Astrocyte of the cerebellum (primary cell): ENCODE data around the gene MSANTD2.

Experiments
- DNase-seq: peaks from one replicate; pipeline ENCODE4 v3.0.0-alpha.2; 2011; ENCODE audit warnings: low read depth
- H3K4me3 ChIP-seq: 2 replicates; pipeline ENCODE4 v1.5.1; 2011; ENCODE audit warnings: mild to moderate bottlenecking, low read depth, low read length, moderate library complexity
- in situ Hi-C: cut with HindIII; loops from 2 replicates; pipeline ENCODE4 v1.10.0; 2017; ENCODE audit warnings: low sequenced_read_pairs
- TF ChIP-seq, protein P1 (sequence below): IDR thresholded peaks from 2 replicates; pipeline ENCODE4 v1.5.1; 2012; ENCODE audit warnings: low read length, low read depth, moderate library complexity, mild to moderate bottlenecking; ENCODE audit errors: missing control alignments

MSANTD2 gene

GRCh38 chr11:124841201-124841600, 41.0 kb upstream of the MSANTD2 start:
- no peak overlapping the region for H3K4me3 ChIP-seq
- TF ChIP-seq, protein P1, sequence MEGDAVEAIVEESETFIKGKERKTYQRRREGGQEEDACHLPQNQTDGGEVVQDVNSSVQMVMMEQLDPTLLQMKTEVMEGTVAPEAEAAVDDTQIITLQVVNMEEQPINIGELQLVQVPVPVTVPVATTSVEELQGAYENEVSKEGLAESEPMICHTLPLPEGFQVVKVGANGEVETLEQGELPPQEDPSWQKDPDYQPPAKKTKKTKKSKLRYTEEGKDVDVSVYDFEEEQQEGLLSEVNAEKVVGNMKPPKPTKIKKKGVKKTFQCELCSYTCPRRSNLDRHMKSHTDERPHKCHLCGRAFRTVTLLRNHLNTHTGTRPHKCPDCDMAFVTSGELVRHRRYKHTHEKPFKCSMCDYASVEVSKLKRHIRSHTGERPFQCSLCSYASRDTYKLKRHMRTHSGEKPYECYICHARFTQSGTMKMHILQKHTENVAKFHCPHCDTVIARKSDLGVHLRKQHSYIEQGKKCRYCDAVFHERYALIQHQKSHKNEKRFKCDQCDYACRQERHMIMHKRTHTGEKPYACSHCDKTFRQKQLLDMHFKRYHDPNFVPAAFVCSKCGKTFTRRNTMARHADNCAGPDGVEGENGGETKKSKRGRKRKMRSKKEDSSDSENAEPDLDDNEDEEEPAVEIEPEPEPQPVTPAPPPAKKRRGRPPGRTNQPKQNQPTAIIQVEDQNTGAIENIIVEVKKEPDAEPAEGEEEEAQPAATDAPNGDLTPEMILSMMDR, result no peak
- in situ Hi-C loops, result no loop called here
- DNase-seq, result no peak

- no peak for DNase-seq
- no peak overlapping the region for H3K4me3 ChIP-seq
- in situ Hi-C loops, result no loop called here
- TF ChIP-seq, protein P1, result no peak
Observed at GRCh38 chr11:124840666-124841065, 40.5 kb upstream of the MSANTD2 start.

GRCh38 chr11:124839972-124840621, 39.9 kb upstream of the MSANTD2 start:
- no peak for DNase-seq
- peak overlapping the region; percentile 33 for H3K4me3 ChIP-seq
- TF ChIP-seq, protein P1, result no peak
- in situ Hi-C loops, result loop anchor here (5.0 kb wide), 1 partner anchor 218 kb away; the partner anchor contains the start of gene TBRG1

DNA sequence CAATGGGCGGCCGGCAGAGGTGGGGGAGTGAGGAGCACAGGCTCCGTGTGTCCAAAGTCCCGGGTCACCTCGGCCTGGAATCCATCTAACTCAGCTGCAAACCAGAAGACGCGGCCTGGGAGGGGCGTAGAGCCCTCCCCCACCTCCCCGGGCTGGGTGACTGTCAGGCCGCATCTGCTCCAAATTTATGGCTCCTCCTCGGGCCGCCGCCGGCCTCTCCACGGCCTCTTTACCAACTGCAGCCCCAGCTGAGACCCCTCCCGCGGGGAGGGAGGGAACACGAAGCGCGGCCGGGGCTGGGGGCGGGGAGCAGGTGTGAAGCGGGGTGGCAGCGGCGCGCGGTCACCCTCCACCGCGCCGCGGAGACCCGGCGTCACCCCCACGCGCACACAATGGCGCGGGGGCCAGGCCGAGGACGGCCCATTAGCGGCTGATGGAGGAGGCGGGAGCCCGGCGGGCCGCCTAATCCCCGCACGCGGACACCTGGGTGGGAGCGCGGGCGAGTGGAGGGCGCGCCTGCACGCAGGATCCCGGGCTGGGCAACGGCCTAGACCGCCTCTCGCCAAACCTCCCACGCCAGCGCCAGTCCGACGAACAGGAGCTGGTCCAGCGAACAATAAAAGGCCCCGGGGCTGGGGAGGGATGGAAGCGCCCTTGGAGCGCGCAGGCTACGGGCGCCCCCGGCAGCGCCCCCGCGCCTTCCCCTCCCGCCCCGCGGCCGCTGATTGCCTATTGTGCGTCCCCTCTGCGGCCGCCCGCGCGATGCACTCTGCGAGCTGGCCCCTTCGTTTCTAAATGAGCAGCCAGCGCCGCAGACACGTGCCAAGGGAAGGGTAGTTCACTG, 39.1 kb upstream of the MSANTD2 start:
- H3K4me3 ChIP-seq, result peak overlapping the region; percentile 33
- in situ Hi-C loops, result loop anchor here (5.0 kb wide), 1 partner anchor 217 kb away; the partner anchor contains the start of gene TBRG1
- no peak for DNase-seq
- TF ChIP-seq, protein P1, result no peak

DNA sequence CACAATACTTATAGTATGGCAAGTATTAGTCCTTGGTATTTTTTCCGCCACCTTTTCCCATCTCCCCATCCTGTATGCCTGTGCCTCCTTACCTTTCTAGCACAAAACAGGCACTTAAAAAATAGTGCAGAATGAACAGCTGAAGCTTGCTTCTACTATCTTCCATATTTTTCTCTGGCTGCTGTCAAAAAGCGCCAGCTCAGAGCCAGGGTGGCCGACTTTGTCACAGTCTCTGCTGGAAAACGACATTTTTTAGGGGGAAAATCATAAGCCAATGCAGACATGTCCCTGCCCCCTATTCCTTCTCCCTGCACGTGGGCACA, 38.6 kb upstream of the MSANTD2 start:
- no peak overlapping the region for H3K4me3 ChIP-seq
- TF ChIP-seq, protein P1, result no peak
- no peak for DNase-seq
- in situ Hi-C loops, result loop anchor here (5.0 kb wide), 1 partner anchor 216 kb away; the partner anchor contains the start of gene TBRG1

GRCh38 chr11:124837491-124837856, 37.3 kb upstream of the MSANTD2 start:
- DNase-seq, result peak; percentile 76
- in situ Hi-C loops, result loop anchor here (5.0 kb wide), 1 partner anchor 215 kb away; the partner anchor contains the start of gene TBRG1
- no peak overlapping the region for H3K4me3 ChIP-seq
- TF ChIP-seq, protein P1, result peak; percentile 77
